ENCODE measurements around the gene GLIS2. TPM values are rescaled to one million over a fixed set of nuclear protein-coding genes. Genes with fewer than 3 reads are reported as not detected.
"Not testable (repeated sequence)": the region's sequence is repeated elsewhere in the genome, so short reads cannot be mapped to it uniquely, and the experiment has no call there.

Gene GLIS2
- polyA plus RNA-seq, 4 donors: 36.0 to 75.3 (median 45.3) TPM

GRCh38 chr16:4333308-4333638 is 17.4 kb downstream of the GLIS2 start:
- DNase-seq (ENCODE audit: low read depth in 4 of 4, low spot score in 3 of 4): no peak

DNA sequence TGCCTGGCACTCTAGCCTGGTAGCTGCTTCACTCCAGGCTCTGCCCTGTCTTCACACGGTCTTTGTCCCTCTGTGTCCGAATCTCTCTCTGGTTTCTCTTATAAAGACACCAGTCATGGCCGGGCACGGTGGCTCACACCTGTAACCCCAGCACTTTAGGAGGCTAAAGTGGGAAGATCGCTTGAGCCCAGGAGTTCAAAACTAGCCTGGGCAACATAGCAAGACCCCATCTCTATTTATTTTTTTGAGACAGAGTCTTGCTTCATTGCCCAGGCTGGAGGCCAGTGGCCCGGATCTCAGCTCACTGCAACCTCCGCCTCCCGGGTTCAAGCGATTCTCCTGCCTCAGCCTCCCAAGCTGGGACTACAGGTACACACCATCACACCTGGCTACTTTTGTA is 17.8 kb downstream of the GLIS2 start:
- not testable (repeated sequence) for DNase-seq (ENCODE audit: low read depth in 4 of 4, low spot score in 3 of 4)

- no peak for DNase-seq (ENCODE audit: low read depth in 4 of 4, low spot score in 3 of 4)
Observed at GRCh38 chr16:4334724-4335495, 19.0 kb downstream of the GLIS2 start.

DNA sequence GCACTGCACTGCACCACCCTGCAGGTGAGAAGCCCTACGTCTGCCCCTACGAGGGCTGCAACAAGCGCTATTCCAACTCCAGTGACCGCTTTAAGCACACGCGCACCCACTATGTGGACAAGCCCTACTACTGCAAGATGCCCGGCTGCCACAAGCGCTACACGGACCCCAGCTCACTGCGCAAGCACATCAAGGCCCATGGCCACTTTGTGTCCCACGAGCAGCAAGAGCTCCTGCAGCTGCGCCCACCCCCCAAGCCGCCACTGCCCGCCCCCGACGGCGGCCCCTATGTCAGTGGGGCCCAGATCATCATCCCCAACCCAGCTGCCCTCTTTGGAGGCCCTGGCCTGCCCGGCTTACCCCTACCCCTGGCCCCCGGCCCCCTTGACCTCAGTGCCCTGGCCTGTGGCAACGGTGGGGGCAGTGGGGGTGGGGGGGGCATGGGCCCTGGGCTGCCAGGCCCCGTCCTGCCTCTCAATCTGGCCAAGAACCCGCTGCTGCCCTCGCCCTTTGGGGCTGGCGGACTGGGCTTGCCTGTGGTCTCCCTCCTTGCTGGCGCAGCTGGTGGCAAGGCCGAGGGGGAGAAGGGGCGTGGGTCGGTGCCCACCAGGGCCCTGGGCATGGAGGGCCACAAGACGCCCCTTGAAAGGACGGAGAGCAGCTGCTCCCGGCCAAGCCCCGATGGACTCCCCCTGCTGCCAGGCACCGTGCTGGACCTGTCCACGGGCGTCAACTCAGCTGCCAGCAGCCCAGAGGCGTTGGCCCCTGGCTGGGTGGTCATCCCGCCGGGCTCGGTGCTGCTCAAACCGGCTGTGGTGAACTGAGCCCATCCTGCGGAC is 21.1 kb downstream of the GLIS2 start:
- DNase-seq (ENCODE audit: low read depth in 4 of 4, low spot score in 3 of 4): no peak

- no peak for DNase-seq (ENCODE audit: low read depth in 4 of 4, low spot score in 3 of 4)
Observed at GRCh38 chr16:4337540-4338088, 21.7 kb downstream of the GLIS2 start.

DNA sequence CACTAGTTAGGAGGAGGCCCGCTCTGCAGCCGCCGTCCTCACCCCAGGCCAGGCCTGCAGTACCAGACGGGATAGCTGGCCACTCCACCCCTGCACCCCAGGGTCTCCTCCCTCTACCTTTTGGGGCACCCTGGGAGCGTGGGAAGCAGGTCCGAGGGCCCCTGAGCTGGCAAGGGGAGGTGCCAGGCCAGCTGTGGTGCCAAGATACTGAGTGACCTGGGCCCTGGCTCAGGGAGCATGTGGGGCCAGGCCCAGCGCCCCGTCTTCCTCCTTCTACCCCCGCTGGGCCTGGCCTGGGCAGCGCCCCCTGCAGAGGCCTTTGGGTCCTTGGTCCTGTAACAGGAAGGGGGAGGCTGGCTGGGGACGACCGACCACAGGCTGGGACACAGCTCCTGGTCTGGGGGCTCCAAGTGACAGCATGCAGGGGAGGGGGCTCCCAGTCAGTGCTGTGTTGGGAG is 22.3 kb downstream of the GLIS2 start:
- DNase-seq (ENCODE audit: low read depth in 4 of 4, low spot score in 3 of 4): no peak

DNA sequence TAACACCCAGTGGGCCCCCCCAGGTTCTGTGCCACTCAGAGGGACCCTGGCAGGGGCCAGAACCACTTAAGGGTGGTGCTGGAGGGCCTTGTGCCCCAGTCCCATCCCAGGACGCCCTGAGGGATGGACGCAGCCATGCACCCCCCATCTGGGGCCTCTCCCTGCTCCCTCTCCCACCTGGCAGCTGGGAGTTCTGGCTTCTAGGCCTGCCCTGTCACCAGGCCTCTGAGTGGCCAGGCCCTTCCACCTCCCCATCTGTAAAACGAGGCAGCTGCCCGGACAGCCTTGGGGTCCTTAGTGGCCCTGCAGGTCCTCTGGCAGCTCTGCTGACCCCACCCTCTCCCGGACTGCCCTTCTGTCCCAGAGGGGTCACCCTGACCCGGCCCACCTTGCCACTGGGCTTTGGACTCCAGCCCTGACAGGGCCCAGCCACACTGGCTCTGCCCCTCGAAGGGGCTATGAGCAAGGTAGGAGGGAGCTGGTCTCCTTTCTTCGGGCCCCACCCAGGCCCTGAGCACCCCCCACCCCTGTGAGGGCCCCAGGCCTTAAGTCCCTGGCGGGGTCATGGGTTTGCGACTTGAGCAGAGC is 22.9 kb downstream of the GLIS2 start:
- DNase-seq (ENCODE audit: low read depth in 4 of 4, low spot score in 3 of 4): no peak

DNA sequence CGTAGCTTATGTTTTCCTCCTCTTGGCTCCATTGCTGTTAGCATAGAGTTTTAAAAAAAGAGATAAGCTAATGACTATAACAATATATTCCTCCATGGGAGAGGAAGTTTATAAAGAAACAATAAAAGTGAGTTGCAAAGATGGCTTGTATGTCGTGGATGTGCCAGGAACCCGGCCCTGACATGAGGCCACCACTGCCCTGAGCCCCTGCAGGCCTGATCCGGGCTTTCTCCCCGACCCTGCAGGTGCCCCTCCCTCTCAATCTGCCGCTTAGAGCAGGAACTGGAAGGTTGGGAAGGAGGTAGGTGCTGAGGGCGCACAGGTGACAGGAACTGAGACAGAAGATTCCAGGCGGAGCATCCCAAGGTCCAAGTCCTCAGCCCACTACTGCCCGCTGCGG is 23.6 kb downstream of the GLIS2 start:
- DNase-seq (ENCODE audit: low read depth in 4 of 4, low spot score in 3 of 4): no peak

GRCh38 chr16:4339909-4340308 is 24.0 kb downstream of the GLIS2 start:
- DNase-seq (ENCODE audit: low read depth in 4 of 4, low spot score in 3 of 4): no peak

- no peak for DNase-seq (ENCODE audit: low read depth in 4 of 4, low spot score in 3 of 4)
Observed at GRCh38 chr16:4340443-4340842, 24.6 kb downstream of the GLIS2 start.

- no peak for DNase-seq (ENCODE audit: low read depth in 4 of 4, low spot score in 3 of 4)
Observed at GRCh38 chr16:4341250-4341649, 25.4 kb downstream of the GLIS2 start.

GRCh38 chr16:4342866-4343744 is 27.2 kb downstream of the GLIS2 start:
- no peak for DNase-seq (ENCODE audit: low read depth in 4 of 4, low spot score in 3 of 4)

DNA sequence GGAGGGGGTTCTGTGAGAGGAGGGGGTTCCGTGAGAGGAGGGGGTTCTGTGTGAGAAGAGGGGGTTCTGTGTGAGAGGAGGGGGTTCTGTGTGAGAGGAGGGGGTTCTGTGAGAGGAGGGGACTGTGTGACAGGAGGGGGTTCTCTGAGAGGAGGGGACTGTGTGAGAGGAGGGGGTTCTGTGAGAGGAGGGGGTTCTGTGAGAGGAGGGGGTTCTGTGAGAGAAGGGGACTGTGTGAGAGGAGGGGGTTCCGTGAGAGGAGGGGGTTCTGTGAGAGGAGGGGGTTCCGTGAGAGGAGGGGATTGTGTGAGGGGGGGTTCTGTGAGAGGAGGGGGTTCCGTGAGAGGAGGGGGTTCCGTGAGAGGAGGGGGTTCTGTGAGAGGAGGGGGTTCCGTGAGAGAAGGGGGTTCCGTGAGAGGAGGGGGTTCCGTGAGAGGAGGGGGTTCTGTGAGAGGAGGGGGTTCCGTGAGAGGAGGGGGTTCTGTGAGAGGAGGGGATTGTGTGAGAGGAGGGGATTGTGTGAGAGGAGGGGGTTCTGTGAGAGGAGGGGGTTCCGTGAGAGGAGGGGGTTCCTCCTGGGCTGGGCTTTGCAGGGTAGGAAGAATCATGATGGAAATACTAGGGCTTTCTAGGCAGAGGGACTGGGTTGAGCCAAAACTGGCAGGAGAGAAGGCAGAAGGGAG is 28.6 kb downstream of the GLIS2 start:
- DNase-seq (ENCODE audit: low read depth in 4 of 4, low spot score in 3 of 4): not testable (repeated sequence)

DNA sequence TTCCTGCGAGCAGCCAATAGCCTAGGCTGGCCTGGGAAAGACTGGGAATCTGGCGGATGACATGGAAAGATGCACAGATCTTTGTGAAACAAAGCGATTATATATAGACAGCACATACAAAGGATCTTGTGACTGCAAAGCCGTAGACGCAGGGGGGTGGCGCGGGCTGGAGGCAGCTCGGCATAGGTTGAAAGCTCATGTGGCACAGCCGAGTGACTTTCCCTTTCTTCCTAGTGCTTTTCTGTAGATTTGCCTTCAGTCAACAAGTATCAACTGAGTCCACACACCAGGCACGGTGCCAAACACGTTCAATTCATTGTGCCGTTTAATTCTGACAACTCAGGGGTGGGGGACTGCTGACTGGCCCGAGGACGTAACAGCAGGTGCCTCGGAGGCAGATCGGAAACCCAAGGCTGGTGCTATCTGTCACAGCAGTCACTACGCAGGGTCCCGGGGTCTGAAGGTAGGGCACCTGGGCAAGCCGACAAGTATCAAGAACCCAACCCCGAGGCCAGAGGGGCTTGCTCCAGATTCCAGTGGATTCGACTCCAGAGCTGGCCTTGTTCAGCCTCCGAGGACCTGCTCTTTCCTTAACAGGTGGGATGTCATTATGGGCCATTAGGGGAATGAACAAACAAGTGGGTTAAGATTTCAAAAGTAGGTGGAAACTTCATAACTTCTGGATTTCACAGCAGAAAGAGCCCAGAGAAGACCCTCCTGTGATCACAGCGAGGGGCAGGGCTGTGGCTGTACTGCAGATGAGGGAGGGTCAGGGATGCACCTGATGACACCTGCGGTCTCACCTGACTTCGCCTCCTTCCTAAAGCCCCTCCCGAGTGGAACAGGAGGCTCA is 29.3 kb downstream of the GLIS2 start:
- no peak for DNase-seq (ENCODE audit: low read depth in 4 of 4, low spot score in 3 of 4)

DNA sequence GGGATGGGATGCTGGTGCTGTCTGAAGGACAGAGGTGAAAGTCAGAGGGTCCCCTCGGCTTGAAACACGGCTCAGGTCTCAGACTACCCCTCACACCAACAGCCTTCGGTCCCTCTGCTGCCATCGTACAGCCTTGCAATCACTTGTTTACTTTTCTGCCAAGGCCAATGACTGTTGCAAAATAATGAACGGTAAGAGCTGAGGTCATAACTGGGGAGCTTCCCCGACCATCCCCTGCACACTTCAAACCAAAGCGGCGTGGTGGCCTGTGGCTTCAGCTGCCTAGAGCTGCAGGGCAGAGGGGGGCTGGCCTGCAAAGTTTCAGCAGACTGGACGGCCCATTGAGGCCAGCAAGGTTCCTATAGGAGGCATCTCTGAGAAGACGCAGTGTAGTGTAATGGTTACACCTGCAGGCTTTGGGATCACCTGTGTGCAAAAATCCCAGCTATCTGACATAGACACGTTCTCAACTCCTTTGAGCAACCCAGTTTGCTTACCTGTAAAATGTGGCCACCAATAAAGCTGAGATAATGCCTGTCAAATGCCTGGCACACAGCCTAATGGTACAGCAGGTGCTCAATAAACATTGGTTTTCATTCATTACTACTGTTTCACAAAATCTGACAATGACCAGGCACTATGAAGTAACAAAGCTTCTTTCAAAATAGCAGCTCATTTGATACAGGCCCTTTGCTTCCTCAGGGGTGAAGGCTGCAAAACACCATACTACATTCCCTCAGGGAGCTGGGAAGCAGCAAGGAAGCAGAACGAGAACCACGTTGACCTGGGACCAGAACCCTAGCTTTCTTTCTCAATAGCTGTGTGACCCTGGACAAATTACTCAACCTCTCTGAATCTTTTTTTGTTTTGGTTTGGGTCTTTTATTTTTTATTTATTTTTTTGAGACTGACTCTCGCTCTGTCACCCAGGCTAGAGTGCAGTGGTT is 30.2 kb downstream of the GLIS2 start:
- DNase-seq (ENCODE audit: low read depth in 4 of 4, low spot score in 3 of 4): no peak

DNA sequence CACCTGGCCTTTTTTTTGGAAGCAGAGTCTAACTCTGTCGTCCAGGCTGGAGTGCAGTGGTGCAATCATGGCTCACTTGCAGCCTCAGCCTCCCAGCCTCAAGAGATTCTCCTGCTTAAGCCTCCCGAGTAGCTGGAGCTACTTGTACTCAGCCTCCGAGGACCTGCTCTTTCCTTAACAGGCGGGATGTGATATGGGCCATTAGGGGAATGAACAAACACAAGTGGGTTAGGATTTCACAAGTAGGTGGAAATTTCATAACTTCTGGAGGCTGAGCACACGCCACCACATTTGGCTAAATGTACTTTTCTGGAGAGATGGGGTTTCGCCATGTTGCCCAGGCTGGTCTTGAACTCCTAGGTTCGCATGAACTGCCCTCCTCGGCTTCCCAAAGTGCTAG is 31.1 kb downstream of the GLIS2 start:
- DNase-seq (ENCODE audit: low read depth in 4 of 4, low spot score in 3 of 4): no peak

GRCh38 chr16:4347765-4348509 is 32.1 kb downstream of the GLIS2 start:
- no peak for DNase-seq (ENCODE audit: low read depth in 4 of 4, low spot score in 3 of 4)

Data from left renal pelvis (tissue), 4 donors.